NCI-H1417 (cell line): ENCODE data around the gene FAM3A.

Experiments
- DNase-seq, 3 experiments: peaks; one replicate each; lab custom pipeline; 2025; lab: John Stamatoyannopoulos, UW

FAM3A gene

GRCh38 chrX:154458954-154459778 is 56.9 kb downstream of the FAM3A start:
- peak; percentile 18 to 53 (median 52) for DNase-seq

- peak; percentile 66 to 73 (median 67) for DNase-seq
Observed at GRCh38 chrX:154458116-154458953, 57.7 kb downstream of the FAM3A start, which contains the start of gene PLXNA3. Gene PLXNA3 (plus strand): TSS chrX:154458281. CDS start chrX:154460184, 1,903 bp downstream.

DNA sequence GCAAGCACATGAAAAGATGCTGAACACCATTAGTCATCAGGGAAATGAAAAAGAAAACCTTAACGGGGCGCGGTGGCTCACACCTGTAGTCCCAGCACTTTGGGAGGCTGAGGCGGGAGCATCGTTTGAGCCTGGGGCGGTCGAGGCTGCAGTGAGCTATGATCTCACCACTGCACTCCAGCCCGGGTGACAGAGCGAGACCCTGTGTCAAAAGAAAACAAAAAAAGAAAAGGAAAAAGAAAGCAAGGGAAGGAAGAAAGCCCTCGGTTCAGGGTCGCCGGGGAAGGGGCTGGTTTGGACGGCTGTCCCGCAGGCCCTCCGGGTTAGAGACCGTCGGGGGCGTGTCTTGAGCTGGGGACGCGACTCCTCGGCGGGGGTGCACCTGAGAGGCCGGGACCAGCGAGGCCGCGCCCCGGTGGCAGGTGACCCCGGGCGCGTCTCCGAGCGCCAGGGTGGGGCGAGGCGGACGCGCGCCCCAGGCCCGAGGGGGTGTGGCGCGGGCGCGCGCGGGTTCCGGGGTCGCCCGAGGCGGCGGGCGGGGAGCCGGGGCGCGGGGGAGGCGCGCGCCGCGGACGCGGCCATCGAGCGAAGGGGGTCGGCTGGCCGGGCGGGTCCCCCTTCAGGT is 58.4 kb downstream of the FAM3A start:
- DNase-seq: peak; percentile 66 to 79 (median 72)
